Astrocyte (in vitro differentiated cells and primary cell): Measurements from ENCODE around the gene CD200.
"Not testable (repeated sequence)": the region's sequence is repeated elsewhere in the genome, so short reads cannot be mapped to it uniquely, and the experiment has no call there.

Source experiments
- CTCF ChIP-seq: IDR thresholded peaks from 2 replicates; pipeline ENCODE4 v1.5.1; 2011; ENCODE audit warnings: low read depth, mild to moderate bottlenecking, inconsistent platforms, low read length, moderate library complexity; ENCODE audit not compliant: insufficient read depth
- EZH2 ChIP-seq: IDR thresholded peaks from 2 replicates; pipeline ENCODE4 v1.6.1; 2012; ENCODE audit warnings: mild to moderate bottlenecking, low read length, inconsistent platforms; ENCODE audit not compliant: insufficient read depth

- TF ChIP-seq CTCF, EZH2: not testable (repeated sequence)
Measured at GRCh38 chr3:112400317-112400716, 67.4 kb downstream of the CD200 start.
